Measurements from ENCODE around the gene KCNA5.

Gene KCNA5

DNA sequence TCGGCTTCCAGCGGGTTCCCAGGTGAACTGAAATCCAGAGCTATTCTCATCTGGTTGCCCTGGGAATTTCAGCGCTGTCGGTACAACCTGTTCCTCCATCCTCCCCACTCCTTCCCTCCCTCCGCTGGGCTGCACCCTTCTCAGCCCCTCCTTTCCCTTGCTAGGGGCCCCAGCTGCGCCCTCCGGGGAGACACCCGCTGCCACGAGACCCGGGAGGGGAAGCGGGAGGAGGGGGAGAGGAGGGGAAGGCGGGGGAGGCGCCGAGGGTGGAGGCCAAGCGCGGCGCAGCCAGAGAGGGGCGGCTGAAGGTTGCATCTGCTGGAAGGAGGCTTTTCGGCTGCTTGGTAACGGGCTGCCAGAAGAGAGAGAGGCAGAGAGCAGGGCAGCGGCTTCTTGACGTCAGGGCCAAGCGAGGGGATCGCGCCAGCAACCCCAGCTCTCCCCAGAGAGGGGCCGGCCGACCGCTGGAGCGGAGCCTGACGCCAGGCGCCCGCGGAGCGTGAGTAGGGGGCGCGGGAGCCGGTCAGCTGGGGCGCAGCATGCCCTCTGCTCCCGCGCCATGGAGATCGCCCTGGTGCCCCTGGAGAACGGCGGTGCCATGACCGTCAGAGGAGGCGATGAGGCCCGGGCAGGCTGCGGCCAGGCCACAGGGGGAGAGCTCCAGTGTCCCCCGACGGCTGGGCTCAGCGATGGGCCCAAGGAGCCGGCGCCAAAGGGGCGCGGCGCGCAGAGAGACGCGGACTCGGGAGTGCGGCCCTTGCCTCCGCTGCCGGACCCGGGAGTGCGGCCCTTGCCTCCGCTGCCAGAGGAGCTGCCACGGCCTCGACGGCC is at the start of gene KCNA5:
KCNA5 (plus strand) TSS at position 291 of the 831 bp plus-strand sequence; CDS start at position 560, 269 bp downstream.
- ATAC-seq (ENCODE audit: low read depth) (no peak; the same call in 2 of the 3 replicates), DNase-seq (ENCODE audit: low spot score) (no peak)
- no peaks in the 10 kb centered on the region for H3K4me1 ChIP-seq (ENCODE audit: insufficient read depth, poor library complexity, severe bottlenecking)
- no peaks in the 10 kb centered on the region for H3K36me3 ChIP-seq (ENCODE audit: low read depth)
- peaks cover 34% of the 10 kb centered on the region for H3K27me3 ChIP-seq (ENCODE audit: insufficient read depth, poor library complexity, severe bottlenecking)
- no peak within 1 kb of the TSS for H3K4me3 ChIP-seq (ENCODE audit: severe bottlenecking)
- no peak within 1 kb of the TSS for H3K27ac ChIP-seq (ENCODE audit: poor library complexity, severe bottlenecking)
- TF ChIP-seq, protein P1, sequence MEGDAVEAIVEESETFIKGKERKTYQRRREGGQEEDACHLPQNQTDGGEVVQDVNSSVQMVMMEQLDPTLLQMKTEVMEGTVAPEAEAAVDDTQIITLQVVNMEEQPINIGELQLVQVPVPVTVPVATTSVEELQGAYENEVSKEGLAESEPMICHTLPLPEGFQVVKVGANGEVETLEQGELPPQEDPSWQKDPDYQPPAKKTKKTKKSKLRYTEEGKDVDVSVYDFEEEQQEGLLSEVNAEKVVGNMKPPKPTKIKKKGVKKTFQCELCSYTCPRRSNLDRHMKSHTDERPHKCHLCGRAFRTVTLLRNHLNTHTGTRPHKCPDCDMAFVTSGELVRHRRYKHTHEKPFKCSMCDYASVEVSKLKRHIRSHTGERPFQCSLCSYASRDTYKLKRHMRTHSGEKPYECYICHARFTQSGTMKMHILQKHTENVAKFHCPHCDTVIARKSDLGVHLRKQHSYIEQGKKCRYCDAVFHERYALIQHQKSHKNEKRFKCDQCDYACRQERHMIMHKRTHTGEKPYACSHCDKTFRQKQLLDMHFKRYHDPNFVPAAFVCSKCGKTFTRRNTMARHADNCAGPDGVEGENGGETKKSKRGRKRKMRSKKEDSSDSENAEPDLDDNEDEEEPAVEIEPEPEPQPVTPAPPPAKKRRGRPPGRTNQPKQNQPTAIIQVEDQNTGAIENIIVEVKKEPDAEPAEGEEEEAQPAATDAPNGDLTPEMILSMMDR (IDR thresholded peaks at IDR 0.05; ENCODE audit: poor library complexity, severe bottlenecking) = no peak
- no peaks in the 10 kb centered on the region for H3K9me3 ChIP-seq (ENCODE audit: severe bottlenecking)

DNA sequence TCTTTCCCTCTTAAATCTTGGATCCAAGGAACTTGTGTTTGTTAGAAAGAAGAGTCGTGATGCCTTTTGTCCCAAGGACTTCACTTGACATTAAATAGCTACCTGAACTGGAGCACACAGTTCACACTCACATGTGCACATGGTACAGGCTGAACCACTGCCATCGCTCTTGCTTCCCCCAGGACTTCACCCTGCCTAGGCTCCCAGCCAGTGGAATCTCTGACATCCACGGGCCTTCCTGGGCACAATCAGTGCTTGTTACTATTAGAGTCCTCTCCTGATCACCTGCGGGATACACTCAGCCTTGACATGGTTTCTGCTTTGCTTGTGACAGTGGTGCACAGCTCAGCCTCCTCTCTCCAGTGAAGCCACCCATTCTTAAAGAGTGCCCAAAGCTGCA is 49.1 kb upstream of the KCNA5 start:
- DNase-seq (ENCODE audit: low spot score) (no peak), ATAC-seq (ENCODE audit: low read depth) (no peak)
- H3K4me1 ChIP-seq (ENCODE audit: insufficient read depth, poor library complexity, severe bottlenecking) = no peaks in the 10 kb centered on the region
- H3K27me3 ChIP-seq (ENCODE audit: insufficient read depth, poor library complexity, severe bottlenecking) = no peaks in the 10 kb centered on the region
- no peaks in the 10 kb centered on the region for H3K9me3 ChIP-seq (ENCODE audit: severe bottlenecking)
- TF ChIP-seq, protein P1 (IDR thresholded peaks at IDR 0.05; ENCODE audit: poor library complexity, severe bottlenecking) = no peak
- H3K4me3 ChIP-seq (ENCODE audit: severe bottlenecking) = no peak overlapping the region
- H3K27ac ChIP-seq (ENCODE audit: poor library complexity, severe bottlenecking) = no peak overlapping the region
- no peaks in the 10 kb centered on the region for H3K36me3 ChIP-seq (ENCODE audit: low read depth)

DNA sequence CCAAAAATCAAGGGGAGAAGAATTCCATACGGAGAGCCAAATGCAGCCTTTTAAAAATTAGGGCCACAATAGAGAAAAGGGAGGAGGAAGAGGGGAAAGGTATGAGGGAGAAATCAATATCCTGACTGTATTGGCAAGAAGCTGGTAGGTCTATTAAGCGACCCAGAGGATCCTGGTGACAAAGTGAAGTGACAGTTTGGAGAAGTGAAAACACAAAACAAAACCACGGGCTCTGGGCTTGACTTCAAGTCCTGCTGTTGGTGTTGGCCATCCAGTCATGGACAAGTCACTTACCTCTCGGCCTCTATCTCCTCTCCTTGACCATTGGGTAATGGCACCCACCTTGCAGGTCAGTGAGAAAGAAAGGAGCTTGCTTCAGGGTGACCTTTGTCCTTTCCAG is 47.0 kb upstream of the KCNA5 start:
- ATAC-seq (ENCODE audit: low read depth) = no peak
- no peaks in the 10 kb centered on the region for H3K36me3 ChIP-seq (ENCODE audit: low read depth)
- no peak overlapping the region for H3K4me3 ChIP-seq (ENCODE audit: severe bottlenecking)
- no peak overlapping the region for H3K27ac ChIP-seq (ENCODE audit: poor library complexity, severe bottlenecking)
- no peaks in the 10 kb centered on the region for H3K9me3 ChIP-seq (ENCODE audit: severe bottlenecking)
- H3K27me3 ChIP-seq (ENCODE audit: insufficient read depth, poor library complexity, severe bottlenecking) = no peaks in the 10 kb centered on the region
- no peak for DNase-seq (ENCODE audit: low spot score)
- TF ChIP-seq, protein P1 (IDR thresholded peaks at IDR 0.05; ENCODE audit: poor library complexity, severe bottlenecking) = no peak
- no peaks in the 10 kb centered on the region for H3K4me1 ChIP-seq (ENCODE audit: insufficient read depth, poor library complexity, severe bottlenecking)

DNA sequence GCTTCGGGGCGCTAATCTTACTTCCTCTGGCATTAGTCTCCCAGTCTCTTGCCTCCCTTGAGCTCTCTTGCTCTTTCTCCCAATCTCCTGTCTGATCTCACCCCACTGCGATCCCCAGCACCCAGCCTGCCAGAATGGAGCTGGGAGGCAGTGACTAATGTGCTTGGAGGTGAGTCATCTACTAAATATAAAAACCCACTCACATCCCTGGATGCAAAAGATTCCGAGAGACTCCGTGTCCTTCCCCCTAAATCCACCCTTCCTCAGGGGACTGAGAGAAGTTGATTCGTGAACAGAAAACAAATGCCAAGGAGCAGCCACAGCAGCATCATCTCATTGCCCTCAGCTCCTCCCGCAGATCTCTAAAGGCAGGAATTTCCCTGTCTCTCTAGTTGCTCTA is 45.7 kb upstream of the KCNA5 start:
- ATAC-seq (ENCODE audit: low read depth) (peak; percentile 84), DNase-seq (ENCODE audit: low spot score) (no peak)
- H3K9me3 ChIP-seq (ENCODE audit: severe bottlenecking) = no peaks in the 10 kb centered on the region
- no peaks in the 10 kb centered on the region for H3K36me3 ChIP-seq (ENCODE audit: low read depth)
- no peaks in the 10 kb centered on the region for H3K27me3 ChIP-seq (ENCODE audit: insufficient read depth, poor library complexity, severe bottlenecking)
- H3K4me3 ChIP-seq (ENCODE audit: severe bottlenecking) = no peak overlapping the region
- H3K27ac ChIP-seq (ENCODE audit: poor library complexity, severe bottlenecking) = no peak overlapping the region
- TF ChIP-seq, protein P1 (IDR thresholded peaks at IDR 0.05; ENCODE audit: poor library complexity, severe bottlenecking) = no peak
- H3K4me1 ChIP-seq (ENCODE audit: insufficient read depth, poor library complexity, severe bottlenecking) = no peaks in the 10 kb centered on the region

GRCh38 chr12:5000204-5000603 is 43.5 kb upstream of the KCNA5 start:
- H3K27me3 ChIP-seq (ENCODE audit: insufficient read depth, poor library complexity, severe bottlenecking) = no peaks in the 10 kb centered on the region
- H3K9me3 ChIP-seq (ENCODE audit: severe bottlenecking) = no peaks in the 10 kb centered on the region
- no peaks in the 10 kb centered on the region for H3K4me1 ChIP-seq (ENCODE audit: insufficient read depth, poor library complexity, severe bottlenecking)
- no peak overlapping the region for H3K4me3 ChIP-seq (ENCODE audit: severe bottlenecking)
- ATAC-seq (ENCODE audit: low read depth) (no peak), DNase-seq (ENCODE audit: low spot score) (no peak)
- H3K36me3 ChIP-seq (ENCODE audit: low read depth) = no peaks in the 10 kb centered on the region
- H3K27ac ChIP-seq (ENCODE audit: poor library complexity, severe bottlenecking) = no peak overlapping the region
- TF ChIP-seq, protein P1 (IDR thresholded peaks at IDR 0.05; ENCODE audit: poor library complexity, severe bottlenecking) = no peak

Measured in RWPE2 (cell line).